Measurements from ENCODE around the gene NCKAP5.
"Not testable (repeated sequence)": the region's sequence is repeated elsewhere in the genome, so short reads cannot be mapped to it uniquely, and the experiment has no call there.

Gene NCKAP5

DNA sequence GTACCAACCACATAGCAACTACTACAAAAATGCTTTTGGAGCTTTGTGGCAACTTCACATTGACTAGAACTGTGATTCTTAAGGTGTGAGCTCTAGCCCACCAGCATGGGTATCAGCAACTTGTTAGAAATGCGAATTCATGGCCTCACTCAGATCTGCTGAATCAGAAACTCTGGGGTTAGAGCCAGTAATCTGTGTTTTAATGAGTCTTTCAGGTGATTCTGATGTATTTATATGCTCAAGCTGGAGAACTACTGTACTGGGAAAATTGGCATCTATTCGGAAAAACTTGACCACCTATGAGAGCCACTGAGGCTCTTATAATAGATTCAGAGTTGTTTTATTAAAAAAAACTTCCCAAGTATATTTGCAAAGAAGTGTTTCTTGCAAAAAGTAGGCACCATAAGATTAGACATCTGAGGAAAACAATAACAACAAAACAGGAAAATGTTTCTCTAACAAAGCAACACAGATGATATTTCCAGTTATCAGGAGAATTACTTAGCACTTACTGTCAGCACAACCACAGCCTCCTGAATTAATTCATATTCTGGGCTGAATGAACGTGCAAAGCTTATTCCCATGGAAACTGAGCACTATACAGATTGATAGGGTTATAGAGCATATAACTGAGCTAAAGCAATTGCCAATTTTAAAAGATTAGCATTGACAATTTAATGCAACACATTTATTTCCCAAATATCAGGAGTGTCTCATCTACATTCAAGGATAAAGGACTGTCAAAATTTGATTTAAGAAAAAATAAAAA is 71.6 kb downstream of the NCKAP5 start:
- no peak for DNase-seq

GRCh38 chr2:133495226-133495625 is 73.0 kb downstream of the NCKAP5 start:
- no peak for DNase-seq

GRCh38 chr2:133492719-133493380 is 75.4 kb downstream of the NCKAP5 start:
- no peak for DNase-seq

DNA sequence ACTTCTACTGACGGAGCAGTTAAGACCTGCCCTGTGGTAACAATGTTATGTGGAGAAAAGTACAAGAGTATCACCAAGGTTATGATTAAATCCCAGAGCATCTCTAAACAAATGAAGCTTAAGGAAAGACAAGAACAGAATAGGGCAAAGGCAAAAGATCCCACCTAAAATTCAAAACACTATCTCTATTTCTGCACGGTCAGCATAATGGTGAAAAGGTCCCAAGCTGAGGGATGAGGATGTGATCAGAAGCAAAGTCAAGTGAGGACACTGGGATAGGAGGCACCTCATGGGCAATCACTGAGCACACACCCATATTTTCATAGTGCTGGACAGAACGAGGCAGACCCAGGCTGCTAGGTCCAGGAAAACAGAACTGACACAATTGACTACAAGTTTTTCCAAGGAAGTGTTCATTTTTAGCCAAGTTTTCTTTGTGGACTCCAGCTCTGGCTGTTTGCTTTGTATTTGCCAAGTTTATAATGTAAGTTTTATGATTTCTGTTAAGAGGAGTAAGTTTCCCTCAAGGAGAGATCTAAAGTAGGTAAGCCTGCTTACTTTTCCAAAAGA is 77.8 kb downstream of the NCKAP5 start:
- DNase-seq, result no peak

DNA sequence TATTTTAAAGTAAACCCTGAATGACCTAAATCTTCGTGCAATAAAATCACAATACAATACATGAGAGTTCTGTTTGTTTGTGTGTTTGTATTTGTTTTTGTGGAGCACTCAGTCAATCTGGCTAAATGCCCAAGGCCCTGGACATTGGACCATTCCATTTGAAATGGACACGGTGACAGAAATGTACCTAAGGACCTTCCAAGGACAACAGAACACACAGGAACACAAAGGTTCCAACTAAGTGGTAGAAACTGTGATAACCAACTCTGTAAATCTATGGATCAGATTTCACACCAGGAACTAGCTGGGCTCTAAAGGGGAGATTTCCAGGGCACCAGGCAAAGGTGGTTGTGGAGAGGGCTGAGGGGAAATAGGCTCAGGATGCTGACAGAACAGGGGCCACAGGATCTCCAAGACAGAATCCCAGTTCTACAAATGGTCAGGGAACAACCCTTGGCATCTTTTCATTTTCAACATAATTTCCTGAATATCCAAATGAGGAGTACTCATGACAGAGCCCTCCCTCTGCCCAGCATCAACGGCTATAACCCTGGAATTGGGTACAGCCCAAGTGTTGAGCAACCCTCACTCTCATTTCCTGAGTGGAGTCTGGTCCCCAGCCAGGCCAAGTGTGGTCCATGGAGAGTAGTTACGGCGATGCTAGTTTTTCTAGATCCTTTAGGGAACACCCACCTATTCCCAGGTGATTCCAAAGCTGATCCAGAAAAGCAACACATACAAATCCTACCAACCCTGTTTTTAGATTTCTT is 78.4 kb downstream of the NCKAP5 start:
- no peak for DNase-seq

DNA sequence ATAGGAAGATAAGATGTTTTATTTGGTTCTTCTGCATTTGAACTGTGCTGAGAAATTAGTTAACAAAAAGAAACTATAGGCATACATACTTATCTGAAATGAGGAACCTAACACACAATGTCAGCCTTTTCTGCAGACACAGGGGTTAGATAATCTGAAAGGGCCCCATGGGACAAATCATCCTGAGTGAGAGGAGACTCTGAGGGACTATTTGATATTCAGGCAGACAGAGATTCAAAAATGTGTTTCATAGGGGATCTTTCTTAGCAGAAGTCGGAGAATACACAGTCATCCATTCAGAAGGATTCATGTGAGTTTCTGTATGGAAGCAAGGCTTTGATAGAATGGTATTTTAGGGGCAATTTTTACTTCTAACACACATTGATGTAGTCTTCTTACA is 79.1 kb downstream of the NCKAP5 start:
- DNase-seq, result no peak

GRCh38 chr2:133486771-133487191 is 81.5 kb downstream of the NCKAP5 start:
- no peak for DNase-seq

DNA sequence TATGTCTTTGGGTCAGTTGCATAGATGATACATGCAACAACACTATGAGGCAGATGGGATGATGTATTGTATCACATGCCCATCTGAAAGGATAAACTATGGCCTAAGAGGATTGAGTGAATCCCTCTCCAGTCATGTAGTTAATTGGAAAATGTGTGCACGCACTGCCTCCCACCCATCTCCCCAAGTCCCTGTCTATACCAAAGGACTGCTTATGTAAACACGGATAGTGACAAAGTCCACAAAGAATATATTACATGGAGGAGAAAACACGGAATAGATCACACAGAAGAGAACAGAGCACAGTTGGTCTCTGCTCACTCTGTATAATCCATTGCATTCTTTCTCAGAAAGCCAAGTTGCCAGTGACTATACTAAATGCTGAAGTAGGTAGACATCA is 82.4 kb downstream of the NCKAP5 start:
- no peak for DNase-seq

DNA sequence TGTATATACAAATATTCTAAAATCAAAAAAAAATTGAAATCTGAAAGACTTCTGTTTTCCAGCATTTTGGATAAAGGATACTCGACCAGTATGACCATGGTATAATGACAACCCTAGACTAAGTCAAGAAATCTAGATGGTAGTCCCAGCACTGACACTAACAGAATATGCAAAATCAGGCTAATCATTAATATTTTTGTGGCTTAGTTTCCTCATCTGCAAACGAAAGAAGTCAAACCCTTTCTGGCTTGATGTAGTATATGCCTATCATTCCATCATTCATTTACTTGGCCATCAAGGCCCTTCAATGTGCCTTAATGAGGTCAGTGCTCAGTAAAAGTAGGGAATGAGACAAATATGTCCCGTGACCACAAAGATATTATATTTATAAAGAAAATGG is 83.5 kb downstream of the NCKAP5 start:
- DNase-seq, result no peak

GRCh38 chr2:133484106-133484505 is 84.2 kb downstream of the NCKAP5 start:
- DNase-seq, result no peak

DNA sequence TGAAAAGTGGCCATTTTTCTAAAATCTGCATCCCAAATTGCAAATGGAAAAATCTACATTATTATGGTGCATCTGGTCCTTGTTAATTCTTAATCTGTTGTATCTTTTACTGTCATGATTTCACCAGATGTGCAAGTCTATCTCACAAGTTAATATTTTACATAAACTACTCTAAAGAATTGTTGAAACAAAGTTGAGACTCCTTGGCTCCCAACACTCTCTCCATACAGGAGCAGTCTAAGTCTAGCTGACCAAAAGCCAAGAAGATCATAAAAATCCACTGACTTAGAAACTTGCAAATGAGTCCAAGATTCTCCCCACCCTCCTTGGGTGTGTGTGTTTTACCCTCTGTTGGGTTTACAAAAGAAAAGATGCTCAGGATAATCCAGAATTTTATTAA is 85.1 kb downstream of the NCKAP5 start:
- DNase-seq, result no peak

GRCh38 chr2:133480707-133481429 is 87.4 kb downstream of the NCKAP5 start:
- no peak for DNase-seq

DNA sequence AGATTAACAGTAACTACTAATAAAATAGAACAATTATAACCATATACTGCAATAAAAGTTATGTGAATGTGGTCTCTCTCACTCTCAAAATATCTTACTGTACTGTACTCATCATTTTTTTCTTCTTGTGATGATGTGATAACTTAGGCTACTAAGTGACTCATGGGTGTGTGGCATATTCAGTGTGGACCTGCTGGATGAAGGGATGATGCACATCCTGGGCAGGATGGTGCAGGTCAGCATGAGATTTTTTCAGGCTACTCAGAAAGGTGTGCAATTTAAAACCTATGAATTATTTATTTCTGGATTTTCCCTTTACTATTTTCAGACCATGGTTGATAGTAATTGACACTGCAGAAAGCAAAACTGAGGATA is 90.7 kb downstream of the NCKAP5 start:
- DNase-seq, result no peak

DNA sequence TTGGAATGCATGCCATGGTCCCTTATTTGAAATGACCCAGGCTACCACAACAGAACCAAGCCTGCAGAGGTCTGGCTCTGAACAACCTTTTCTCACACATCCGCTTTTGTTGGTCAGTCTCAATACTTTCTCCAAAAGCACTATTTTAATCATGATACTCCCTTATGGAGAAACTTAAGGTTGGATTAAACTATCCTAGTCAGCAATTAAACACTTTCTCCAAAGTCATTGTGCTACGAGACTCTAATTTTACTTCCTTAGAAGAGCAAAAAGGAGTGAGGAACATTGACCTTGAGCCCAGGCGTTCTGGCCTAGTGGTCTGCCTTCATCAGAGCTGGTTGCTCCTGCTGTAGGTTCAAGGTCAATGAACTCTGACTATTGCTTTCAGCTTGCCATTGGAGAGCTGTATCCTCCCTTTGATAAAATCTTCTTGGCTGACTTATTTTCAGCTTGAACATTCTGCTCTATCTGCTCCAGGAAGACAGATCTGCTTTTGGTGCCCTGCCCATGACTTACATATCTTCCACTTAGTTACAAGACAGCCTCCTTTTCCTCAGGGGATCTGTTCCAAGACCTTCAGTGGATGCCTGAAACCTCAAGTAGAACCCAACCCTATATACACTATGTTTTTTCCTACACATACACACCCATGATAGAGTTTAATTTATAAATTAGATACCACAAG is 91.2 kb downstream of the NCKAP5 start:
- DNase-seq, result no peak

- DNase-seq, result no peak
These were observed 92.0 kb downstream of the NCKAP5 start for GRCh38 chr2:133476286-133476685.

GRCh38 chr2:133475610-133476009 is 92.7 kb downstream of the NCKAP5 start:
- no peak for DNase-seq

- DNase-seq, result not testable (repeated sequence)
These were observed 97.8 kb downstream of the NCKAP5 start for GRCh38 chr2:133470446-133470845.

DNA sequence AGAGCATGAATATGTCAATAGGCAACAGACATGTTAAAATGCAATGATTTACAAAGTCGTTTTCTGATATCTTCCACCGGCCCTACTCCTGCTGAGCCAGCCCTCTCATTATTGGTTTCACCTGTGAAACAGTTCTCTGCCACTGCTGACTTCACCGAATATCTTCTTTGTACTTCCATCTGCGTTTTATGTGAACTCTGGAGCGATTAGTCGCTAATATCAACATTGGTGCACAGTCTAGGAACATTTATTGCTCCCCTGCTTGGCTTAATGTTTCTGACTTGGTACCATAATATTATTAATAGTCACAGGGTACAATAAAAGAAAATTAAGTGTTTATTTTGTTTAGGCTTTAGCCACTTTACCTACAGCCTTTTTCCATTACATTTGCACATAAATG is 105.5 kb downstream of the NCKAP5 start:
- no peak for DNase-seq

DNA sequence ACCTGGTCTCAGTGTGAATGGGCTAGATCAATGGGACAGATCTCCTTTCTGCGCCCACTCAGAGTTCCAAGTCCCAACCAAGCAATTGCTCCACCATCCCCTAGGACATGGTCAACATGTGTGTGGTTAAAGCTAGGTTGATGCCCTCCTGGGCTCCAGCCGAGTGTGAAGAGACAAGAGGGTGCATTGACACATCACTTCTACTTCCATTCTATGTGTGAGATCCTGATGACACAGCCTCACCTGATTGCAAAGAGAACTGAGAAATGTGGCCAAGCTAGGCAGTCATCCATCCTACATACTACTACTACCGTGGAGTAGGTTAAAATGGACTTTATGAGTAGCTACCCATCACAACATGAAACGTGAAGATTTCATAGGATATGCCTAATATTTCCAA is 106.8 kb downstream of the NCKAP5 start:
- no peak for DNase-seq

DNA sequence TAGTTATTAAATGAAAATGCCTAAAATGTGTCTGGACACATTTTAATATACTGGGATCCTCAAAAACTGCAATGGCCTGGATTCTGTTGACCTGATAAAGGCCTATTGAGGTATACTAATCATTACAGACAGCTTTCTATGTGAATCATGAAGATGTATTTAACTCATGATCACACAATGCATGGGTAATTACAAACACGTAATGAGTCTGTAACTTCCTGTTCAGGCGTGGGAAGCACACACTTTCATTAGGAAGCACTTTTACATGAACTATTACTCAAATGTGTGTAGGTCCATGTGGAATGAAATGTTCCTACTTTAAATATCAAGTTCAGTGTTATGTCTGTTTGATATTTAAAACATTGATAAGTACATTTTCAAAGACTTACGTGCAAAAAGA is 108.7 kb downstream of the NCKAP5 start:
- DNase-seq, result no peak

- no peak for DNase-seq
These were observed 110.0 kb downstream of the NCKAP5 start for GRCh38 chr2:133458280-133458679.

DNA sequence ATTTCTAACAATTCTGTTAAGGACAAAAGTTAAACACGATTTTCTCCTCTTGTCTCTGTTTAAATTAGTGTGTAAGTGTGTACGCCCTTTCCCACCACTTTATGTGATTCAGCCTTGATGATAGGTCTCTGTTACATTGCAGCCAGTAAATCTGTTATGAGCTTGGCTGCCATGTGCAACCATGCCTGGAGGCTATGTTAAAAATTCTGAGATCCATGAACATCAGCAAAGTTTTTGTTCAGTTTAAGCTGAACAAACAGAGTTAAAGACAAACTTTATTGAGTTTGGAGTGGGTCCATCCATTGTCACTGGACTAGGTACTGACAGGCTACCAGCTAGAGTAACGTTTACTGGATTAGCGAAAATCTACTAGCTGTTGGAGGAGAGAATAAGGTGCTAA is 110.4 kb downstream of the NCKAP5 start:
- DNase-seq, result no peak

All from DMS 273 treated with DMSO at 0.1 percent for 48 hours (cell line).